ENCODE measurements around the gene THOC5. TPM values are rescaled to one million over a fixed set of nuclear protein-coding genes. Genes with fewer than 3 reads are reported as not detected.
"Not testable (repeated sequence)": the region's sequence is repeated elsewhere in the genome, so short reads cannot be mapped to it uniquely, and the experiment has no call there.

Gene THOC5
- total RNA-seq, 2 experiments from 2014 or later: 35.9 to 56.7 TPM

DNA sequence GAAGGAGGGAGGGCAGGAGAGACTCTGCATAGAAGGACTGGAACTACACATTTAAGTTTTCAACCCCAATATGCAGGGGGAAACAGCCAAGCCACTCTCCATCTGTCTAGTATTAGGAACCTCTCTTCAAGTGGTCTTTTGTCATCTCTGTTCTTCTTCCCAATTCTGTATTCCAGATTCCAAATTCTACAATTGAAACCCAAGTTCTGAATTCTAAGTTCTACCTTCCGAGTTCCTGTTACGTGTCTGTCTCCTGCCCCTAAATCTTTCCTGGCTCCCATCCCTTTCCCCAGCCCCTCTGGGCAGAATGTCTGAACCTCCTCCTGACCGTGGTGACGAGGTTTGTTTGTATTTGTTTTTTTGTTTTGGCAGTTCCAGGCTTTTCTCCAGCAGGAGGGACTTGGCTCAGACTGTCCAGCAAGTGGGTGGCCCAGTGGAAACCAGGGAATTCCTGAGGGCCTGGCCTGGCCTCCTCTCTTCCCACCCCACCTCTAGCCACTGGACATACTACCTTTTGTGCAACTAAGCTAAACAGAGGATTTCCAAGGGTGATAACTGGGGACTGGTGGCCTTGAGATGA is 1.6 kb upstream of the THOC5 start:
- intact Hi-C loops (cut with micrococcal nuclease; ENCODE audit: unreplicated experiment): loop anchor here (10.0 kb wide), 1 partner anchor 60 kb away; no protein-coding TSS in a partner anchor
- TF ChIP-seq EZH2phosphoT487 (IDR thresholded peaks at IDR 0.05; ENCODE audit: borderline replicate concordance, low read depth, low read length) (no peak), CTCF (conservative IDR thresholded peaks at IDR 0.05; ENCODE audit: low read length) (no peak)
- Histone ChIP-seq H3K4me1 (ENCODE audit: insufficient read depth, low read length, poor library complexity, severe bottlenecking) (peaks cover 6% of the 10 kb centered on the region), H3K4me2 (ENCODE audit: low read length) (no peak overlapping the region), H3K79me2 (ENCODE audit: insufficient read depth, low read depth, low read length) (peaks cover 6% of the 10 kb centered on the region; the same call in 1 of the 2 replicates), H3K27ac (ENCODE audit: low read depth, low read length, poor library complexity, severe bottlenecking) (no peak overlapping the region), H2AFZ (ENCODE audit: low read length) (no peak overlapping the region), H4K20me1 (ENCODE audit: insufficient read depth, low read length) (no peaks in the 10 kb centered on the region), H3K9me2 (ENCODE audit: insufficient read depth, low read length) (no peaks in the 10 kb centered on the region), H3K4me3 (ENCODE audit: low read depth, low read length, poor library complexity, severe bottlenecking) (no peak overlapping the region), H3K36me3 (ENCODE audit: insufficient read depth, low read length) (peaks cover 26% of the 10 kb centered on the region), H3K9me3 (ENCODE audit: low read length) (no peaks in the 10 kb centered on the region)
- CTCF ChIA-PET (ENCODE audit: unreplicated experiment): no interaction called here
- POLR2A ChIA-PET: no interaction called here
- BruUV-seq (replicated peaks): TSS peak; percentile 65
- no peak for DNase-seq (ENCODE audit: low spot score)

DNA sequence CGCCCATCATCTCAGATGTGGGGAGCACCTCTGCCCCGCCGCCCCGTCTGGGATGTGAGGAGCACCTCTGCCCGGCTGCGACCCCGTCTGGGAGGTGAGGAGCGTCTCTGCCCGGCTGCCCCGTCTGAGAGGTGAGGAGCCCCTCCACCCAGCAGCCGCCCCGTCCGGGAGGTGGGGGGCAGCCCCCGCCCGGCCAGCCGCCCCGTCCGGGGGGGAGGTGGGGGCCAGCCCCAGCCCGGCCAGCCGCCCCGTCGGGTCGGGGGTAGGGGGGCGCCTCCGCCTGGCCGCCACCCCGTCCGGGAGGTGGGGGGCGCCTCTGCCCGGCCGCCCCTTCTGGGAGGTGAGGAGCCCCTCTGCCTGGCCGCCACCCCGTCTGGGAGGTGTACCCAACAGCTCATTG is 1.2 kb downstream of the THOC5 start:
- BruUV-seq (replicated peaks); POLR2A ChIA-PET: not testable (repeated sequence)
- intact Hi-C loops (cut with micrococcal nuclease; ENCODE audit: unreplicated experiment): loop anchor here (10.0 kb wide), 1 partner anchor 62 kb away; no protein-coding TSS in a partner anchor

GRCh38 chr22:29550005-29550404 is 3.6 kb downstream of the THOC5 start:
- ChIA-PET CTCF (ENCODE audit: unreplicated experiment) (no interaction called here), POLR2A (no interaction called here)
- H3K4me3 ChIP-seq (ENCODE audit: low read depth, low read length, poor library complexity, severe bottlenecking): no peak overlapping the region
- H3K27ac ChIP-seq (ENCODE audit: low read depth, low read length, poor library complexity, severe bottlenecking): no peak overlapping the region
- TF ChIP-seq CTCF (conservative IDR thresholded peaks at IDR 0.05; ENCODE audit: low read length) (no peak), EZH2phosphoT487 (IDR thresholded peaks at IDR 0.05; ENCODE audit: borderline replicate concordance, low read depth, low read length) (no peak)
- no peak overlapping the region for H3K4me2 ChIP-seq (ENCODE audit: low read length)
- H3K9me2 ChIP-seq (ENCODE audit: insufficient read depth, low read length): no peaks in the 10 kb centered on the region
- no peak for DNase-seq (ENCODE audit: low spot score)
- no TSS peak for BruUV-seq (replicated peaks)
- peaks cover 55% of the 10 kb centered on the region for H3K36me3 ChIP-seq (ENCODE audit: insufficient read depth, low read length)
- peaks cover 10% of the 10 kb centered on the region for H3K9me3 ChIP-seq (ENCODE audit: low read length)
- peaks cover 6% of the 10 kb centered on the region; the same call in 1 of the 2 replicates for H3K79me2 ChIP-seq (ENCODE audit: insufficient read depth, low read depth, low read length)
- no peaks in the 10 kb centered on the region for H4K20me1 ChIP-seq (ENCODE audit: insufficient read depth, low read length)
- intact Hi-C loops (cut with micrococcal nuclease; ENCODE audit: unreplicated experiment): loop anchor here (10.0 kb wide), 1 partner anchor 65 kb away; no protein-coding TSS in a partner anchor
- peaks cover 6% of the 10 kb centered on the region for H3K4me1 ChIP-seq (ENCODE audit: insufficient read depth, low read length, poor library complexity, severe bottlenecking)
- no peak overlapping the region for H2AFZ ChIP-seq (ENCODE audit: low read length)

More for the DNA sequence above, 1.2 kb downstream of the THOC5 start:
- H2AFZ ChIP-seq (ENCODE audit: low read length); H3K79me2 ChIP-seq (ENCODE audit: insufficient read depth, low read depth, low read length); H3K9me2 ChIP-seq (ENCODE audit: insufficient read depth, low read length); DNase-seq (ENCODE audit: low spot score); H3K4me1 ChIP-seq (ENCODE audit: insufficient read depth, low read length, poor library complexity, severe bottlenecking); CTCF ChIA-PET (ENCODE audit: unreplicated experiment); H4K20me1 ChIP-seq (ENCODE audit: insufficient read depth, low read length); H3K27ac ChIP-seq (ENCODE audit: low read depth, low read length, poor library complexity, severe bottlenecking); H3K9me3 ChIP-seq (ENCODE audit: low read length): not testable (repeated sequence)
- Histone ChIP-seq H3K36me3 (ENCODE audit: insufficient read depth, low read length) (peaks cover 48% of the 10 kb centered on the region), H3K4me3 (ENCODE audit: low read depth, low read length, poor library complexity, severe bottlenecking) (peak overlapping the region; percentile 91), H3K4me2 (ENCODE audit: low read length) (0 out of 2 replicates have a peak overlapping the region, but pooled peaks have one; percentile 92)

GRCh38 chr22:29545045-29545444 is 8.5 kb downstream of the THOC5 start:
- H3K9me3 ChIP-seq (ENCODE audit: low read length); H4K20me1 ChIP-seq (ENCODE audit: insufficient read depth, low read length); H3K4me1 ChIP-seq (ENCODE audit: insufficient read depth, low read length, poor library complexity, severe bottlenecking); H3K79me2 ChIP-seq (ENCODE audit: insufficient read depth, low read depth, low read length); H3K27ac ChIP-seq (ENCODE audit: low read depth, low read length, poor library complexity, severe bottlenecking); H3K4me3 ChIP-seq (ENCODE audit: low read depth, low read length, poor library complexity, severe bottlenecking); POLR2A ChIA-PET; H3K9me2 ChIP-seq (ENCODE audit: insufficient read depth, low read length); BruUV-seq (replicated peaks); CTCF ChIA-PET (ENCODE audit: unreplicated experiment); H3K4me2 ChIP-seq (ENCODE audit: low read length); DNase-seq (ENCODE audit: low spot score); H2AFZ ChIP-seq (ENCODE audit: low read length); intact Hi-C loops (cut with micrococcal nuclease; ENCODE audit: unreplicated experiment): not testable (repeated sequence)
- H3K36me3 ChIP-seq (ENCODE audit: insufficient read depth, low read length): peaks cover 80% of the 10 kb centered on the region

All from OCI-LY7 (cell line).